Erythroblast (primary cell): ENCODE results near the gene BPIFB6.

ENCODE experiments used
- GATA1 ChIP-seq: IDR thresholded peaks from 2 replicates; pipeline ENCODE4 v1.6.1; 2011; ENCODE audit warnings: low read depth, mild to moderate bottlenecking, control low read depth, low read length, moderate library complexity
- POLR2A ChIP-seq: IDR thresholded peaks from 2 replicates; pipeline ENCODE4 v1.6.1; 2011; ENCODE audit warnings: mild to moderate bottlenecking, low read length

DNA sequence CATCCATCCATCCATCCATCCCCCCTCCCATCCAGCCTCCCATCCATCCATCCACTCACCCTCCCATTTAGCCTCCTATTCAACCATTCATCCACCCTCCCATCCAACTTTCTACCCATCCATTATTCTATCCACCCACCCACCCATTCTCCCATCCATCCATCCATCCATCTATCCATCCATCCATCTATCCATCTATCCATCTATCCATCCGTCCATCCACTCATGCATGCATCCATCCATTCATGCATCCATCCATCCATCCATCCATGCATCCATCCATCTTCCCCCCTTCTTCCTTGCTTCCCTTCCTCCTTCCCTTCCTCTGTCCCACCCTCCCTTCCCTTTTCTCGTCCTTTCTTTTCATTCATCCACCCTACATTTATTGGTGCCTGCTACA is 43.2 kb downstream of the BPIFB6 start:
- TF ChIP-seq POLR2A: no peak
- no peak for TF ChIP-seq GATA1
